IMR-90 (cell line): ENCODE measurements around the gene TRAPPC12. TPM values are rescaled to one million over a fixed set of nuclear protein-coding genes. Genes with fewer than 3 reads are reported as not detected.

ENCODE experiments used
- ATAC-seq: fragments of 200-7000 bp; cut with Tn5 transposase; 2 replicates; pipeline ENCODE4 v1.9.1; 2020; ENCODE audit warnings: low read depth, mild to moderate bottlenecking, moderate library complexity
- BruUV-seq: library from RNA; stranded (reverse); fragments of 400-500 nt; replicated peaks from 2 replicates; lab custom pipeline; 2021; lab: Mats Ljungman, UMichigan
- CTCF ChIA-PET: fragments of 300-600 bp; formaldehyde crosslinking; extraction: SDS; loops from one replicate; lab custom pipeline; 2021; ENCODE audit warnings: antibody characterized with exemption; lab: Yijun Ruan, JAX
- POLR2A ChIA-PET: fragments of 300-600 bp; sonication (Branson Sonifier 250); formaldehyde crosslinking; loops from one replicate; lab custom pipeline; 2022; ENCODE audit warnings: antibody characterized with exemption; ENCODE audit not compliant: unreplicated experiment; lab: Charles Lee
- DNase-seq: peaks from one replicate; pipeline ENCODE4 v3.0.0; 2013
- H2AFZ ChIP-seq: replicated peaks from 2 replicates; pipeline ENCODE3; 2013; ENCODE audit warnings: low read length, mild to moderate bottlenecking; ENCODE audit not compliant: poor library complexity
- H2AK5ac ChIP-seq: 2 replicates; pipeline ENCODE4 v1.6.1; 2013; ENCODE audit warnings: low read depth, low read length, inconsistent platforms
- H2AK9ac ChIP-seq: replicated peaks from 2 replicates; pipeline ENCODE3; 2013; ENCODE audit warnings: mild to moderate bottlenecking, low read depth, low read length, moderate library complexity; ENCODE audit not compliant: poor library complexity
- H2BK120ac ChIP-seq: 2 replicates; pipeline ENCODE4 v1.6.1; 2013; ENCODE audit warnings: low read depth, low read length, inconsistent platforms
- H2BK15ac ChIP-seq: 3 replicates; pipeline ENCODE4 v1.6.1; 2013; ENCODE audit warnings: low read depth, low read length, inconsistent platforms
- H2BK20ac ChIP-seq: 2 replicates; pipeline ENCODE4 v1.6.1; 2013; ENCODE audit warnings: low read depth, mild to moderate bottlenecking, inconsistent platforms, low read length, moderate library complexity
- H2BK5ac ChIP-seq: 2 replicates; pipeline ENCODE4 v1.6.1; 2013; ENCODE audit warnings: mild to moderate bottlenecking, low read depth, low read length, inconsistent platforms; ENCODE audit not compliant: poor library complexity, severe bottlenecking
- H3K14ac ChIP-seq: replicated peaks from 2 replicates; pipeline ENCODE4 v1.6.1; 2013; ENCODE audit warnings: low read depth, low read length, inconsistent platforms
- H3K18ac ChIP-seq: 2 replicates; pipeline ENCODE4 v1.6.1; 2013; ENCODE audit warnings: low read depth, low read length, control low read depth
- H3K23ac ChIP-seq: 2 replicates; pipeline ENCODE4 v1.6.1; 2013; ENCODE audit warnings: low read depth, low read length, inconsistent platforms
- H3K27ac ChIP-seq: 2 replicates; pipeline ENCODE4 v1.5.1; 2013; ENCODE audit warnings: mild to moderate bottlenecking, control low read depth, low read length; ENCODE audit not compliant: insufficient read depth
- H3K27me3 ChIP-seq: 2 replicates; pipeline ENCODE4 v1.6.1; 2013; ENCODE audit warnings: low read length; ENCODE audit not compliant: control insufficient read depth, insufficient read depth
- H3K36me3 ChIP-seq: 2 replicates; pipeline ENCODE4 v1.6.1; 2013; ENCODE audit warnings: low read length, mixed read lengths; ENCODE audit not compliant: control insufficient read depth, insufficient read depth
- H3K4ac ChIP-seq: 2 replicates; pipeline ENCODE4 v1.6.1; 2013; ENCODE audit warnings: low read depth, low read length, inconsistent platforms
- H3K4me1 ChIP-seq: 2 replicates; pipeline ENCODE4 v1.6.1; 2013; ENCODE audit warnings: low read length, mixed read lengths; ENCODE audit not compliant: control insufficient read depth, insufficient read depth
- H3K4me2 ChIP-seq: 2 replicates; pipeline ENCODE4 v1.6.1; 2013; ENCODE audit warnings: low read depth, mild to moderate bottlenecking, control low read depth, low read length, moderate library complexity
- H3K4me3 ChIP-seq: 2 replicates; pipeline ENCODE4 v1.5.1; 2013; ENCODE audit warnings: low read depth, mild to moderate bottlenecking, control low read depth, low read length, moderate library complexity; ENCODE audit not compliant: insufficient read depth
- H3K56ac ChIP-seq: 2 replicates; pipeline ENCODE4 v1.6.1; 2013; ENCODE audit warnings: low read length, inconsistent platforms; ENCODE audit not compliant: insufficient read depth; ENCODE audit errors: extremely low read depth
- H3K79me1 ChIP-seq, 2 experiments: 2 replicates each; pipeline ENCODE4 v1.6.1; 2013; ENCODE audit warnings: low read length in 2 of 2, inconsistent platforms in 1 of 2, low read depth in 1 of 2
- H3K9ac ChIP-seq: 2 replicates; pipeline ENCODE4 v1.6.1; 2013; ENCODE audit warnings: low read depth, low read length, control low read depth
- H3K9me1 ChIP-seq: 2 replicates; pipeline ENCODE4 v1.6.1; 2013; ENCODE audit warnings: low read length, inconsistent platforms; ENCODE audit not compliant: insufficient read depth
- H3K9me3 ChIP-seq: 2 replicates; pipeline ENCODE4 v1.6.1; 2013; ENCODE audit warnings: low read length; ENCODE audit not compliant: control insufficient read depth, insufficient read depth
- H4K20me1 ChIP-seq: 2 replicates; pipeline ENCODE4 v1.6.1; 2013; ENCODE audit warnings: low read length, inconsistent platforms; ENCODE audit not compliant: insufficient read depth
- H4K5ac ChIP-seq: 2 replicates; pipeline ENCODE4 v1.6.1; 2013; ENCODE audit warnings: mild to moderate bottlenecking, low read depth, low read length, control low read depth
- H4K8ac ChIP-seq, 2 experiments: 2 replicates each; pipeline ENCODE4 v1.6.1; 2013; ENCODE audit warnings: low read depth in 2 of 2, low read length in 2 of 2, control low read depth in 1 of 2, inconsistent platforms in 1 of 2
- H4K91ac ChIP-seq: 2 replicates; pipeline ENCODE4 v1.6.1; 2013; ENCODE audit warnings: low read depth, low read length, inconsistent platforms; ENCODE audit not compliant: insufficient read depth
- BHLHE40 ChIP-seq: fragments of 150-350 bp; IDR thresholded peaks from 2 replicates; pipeline ENCODE4 v1.6.1; 2016; ENCODE audit warnings: mild to moderate bottlenecking, low read depth, low read length
- CEBPB ChIP-seq: IDR thresholded peaks from 2 replicates; pipeline ENCODE4 v1.6.1; 2012; ENCODE audit warnings: low read depth, low read length, improper control_type of control experiment
- CHD1 ChIP-seq: IDR thresholded peaks from 2 replicates; pipeline ENCODE4 v1.6.1; 2012; ENCODE audit warnings: low read depth, low read length, improper control_type of control experiment
- CTCF ChIP-seq: conservative IDR thresholded peaks from 2 replicates; pipeline ENCODE4 v1.5.1; 2012; ENCODE audit warnings: mild to moderate bottlenecking, low read depth, low read length, improper control_type of control experiment
- ELK1 ChIP-seq: fragments of 150-350 bp; IDR thresholded peaks from 2 replicates; pipeline ENCODE4 v1.6.1; 2016; ENCODE audit warnings: low read depth, mild to moderate bottlenecking, low read length, moderate library complexity, borderline replicate concordance
- FOS ChIP-seq: fragments of 150-350 bp; IDR thresholded peaks from 2 replicates; pipeline ENCODE4 v1.6.1; 2016; ENCODE audit warnings: low read depth, low read length
- MAFK ChIP-seq: IDR thresholded peaks from 2 replicates; pipeline ENCODE4 v1.6.1; 2012; ENCODE audit warnings: low read depth, low read length, improper control_type of control experiment
- MAZ ChIP-seq: IDR thresholded peaks from 2 replicates; pipeline ENCODE4 v1.6.1; 2012; ENCODE audit warnings: low read depth, mild to moderate bottlenecking, low read length, improper control_type of control experiment, moderate library complexity, borderline replicate concordance
- MXI1 ChIP-seq: IDR thresholded peaks from 2 replicates; pipeline ENCODE4 v1.6.1; 2012; ENCODE audit warnings: low read depth, mild to moderate bottlenecking, low read length, moderate library complexity, borderline replicate concordance
- NFE2L2 ChIP-seq: fragments of 150-350 bp; IDR thresholded peaks from 2 replicates; pipeline ENCODE4 v1.6.1; 2016; ENCODE audit warnings: low read depth, mild to moderate bottlenecking, low read length
- POLR2A ChIP-seq: IDR thresholded peaks from 2 replicates; pipeline ENCODE4 v1.6.1; 2012; ENCODE audit warnings: mild to moderate bottlenecking, low read depth, low read length
- RCOR1 ChIP-seq: IDR thresholded peaks from 2 replicates; pipeline ENCODE4 v1.6.1; 2012; ENCODE audit warnings: mild to moderate bottlenecking, low read length, improper control_type of control experiment; ENCODE audit not compliant: insufficient replicate concordance
- RFX5 ChIP-seq: IDR thresholded peaks from 2 replicates; pipeline ENCODE4 v1.8.0; 2012; ENCODE audit warnings: low read depth, mild to moderate bottlenecking, low read length, moderate library complexity
- SMC3 ChIP-seq: fragments of 150-350 bp; IDR thresholded peaks from 2 replicates; pipeline ENCODE4 v1.6.1; 2016; ENCODE audit warnings: low read depth, mild to moderate bottlenecking, antibody characterized with exemption, low read length, moderate library complexity
- USF2 ChIP-seq: fragments of 150-350 bp; IDR thresholded peaks from 2 replicates; pipeline ENCODE4 v1.6.1; 2017; ENCODE audit warnings: mild to moderate bottlenecking, antibody characterized with exemption, low read length, low read depth
- WGBS, 2 experiments: methylation state at CpG; one replicate each; pipeline versions ENCODE4 v1.1.5 to v1.1.7; 2013; ENCODE audit warnings: missing lambda C conversion rate in 2 of 2; ENCODE audit not compliant: insufficient read length in 1 of 2; ENCODE audit errors: extremely low coverage in 2 of 2; 5-methylcytosine and 5-hydroxymethylcytosine counted together
- dilution Hi-C: fragments of 300-500 bp; cut with HindIII; formaldehyde crosslinking; loops from one replicate; pipeline ENCODE4 v1.14.3; 2018; ENCODE audit warnings: low sequenced_read_pairs; ENCODE audit not compliant: unreplicated experiment
- in situ Hi-C: fragments of 300-500 bp; cut with MboI; formaldehyde crosslinking; loops from 3 replicates; pipeline ENCODE4 v1.14.3; 2019; ENCODE audit warnings: low sequenced_read_pairs, inconsistent platforms, mixed read lengths
- intact Hi-C: fragments of 100-400 bp; cut with micrococcal nuclease; formaldehyde crosslinking; loops from 2 replicates; pipeline ENCODE4 v1.10.0; 2022
- polyA plus RNA-seq, 3 experiments: library from polyadenylated mRNA; depleted of rRNA; stranded (reverse); fragments of >200 nt; gene quantifications; 2 replicates each; pipeline ENCODE4 v1.2.3, GENCODE V29; 2012; ENCODE audit warnings: low replicate concordance in 1 of 3
- total RNA-seq: library from RNA; depleted of rRNA; stranded (reverse); fragments of >200 nt; gene quantifications from 2 replicates; pipeline ENCODE4 v1.2.3, GENCODE V29; 2012

The TRAPPC12 gene
- total and polyA plus RNA-seq, 2 of the 4 experiments (the other 2 are of a cell fraction), result 25.8 to 69.9 TPM

GRCh38 chr2:3365219-3365618 lies 14.3 kb upstream of the TRAPPC12 start:
- Histone ChIP-seq H2BK5ac (no peak overlapping the region), H3K4ac (no peak overlapping the region), H3K27ac (no peak overlapping the region), H3K79me1 (peaks cover 15 to 44% of the 10 kb centered on the region in 2 experiments), H2BK20ac (no peak overlapping the region), H4K8ac (no peak overlapping the region), H2AFZ (no peak overlapping the region), H3K14ac (no peak overlapping the region), H3K27me3 (no peaks in the 10 kb centered on the region), H3K9me1 (no peaks in the 10 kb centered on the region), H4K5ac (no peak overlapping the region), H3K9me3 (no peaks in the 10 kb centered on the region), H2AK5ac (no peak overlapping the region), H3K4me3 (no peak overlapping the region), H2BK120ac (no peak overlapping the region), H2AK9ac (no peak overlapping the region), H3K18ac (no peak overlapping the region), H3K4me1 (no peaks in the 10 kb centered on the region), H3K23ac (no peak overlapping the region), H4K91ac (no peak overlapping the region), H4K20me1 (no peaks in the 10 kb centered on the region), H2BK15ac (no peak overlapping the region), H3K56ac (no peak overlapping the region), H3K9ac (no peak overlapping the region), H3K4me2 (no peak overlapping the region), H3K36me3 (no peaks in the 10 kb centered on the region)
- no peak for ATAC-seq
- DNase-seq, result no peak
- TF ChIP-seq RFX5, result no peak
- TF ChIP-seq MAFK, result no peak
- no peak for TF ChIP-seq ELK1
- no peak for TF ChIP-seq CTCF
- no peak for TF ChIP-seq FOS
- no peak for TF ChIP-seq MXI1
- no peak for TF ChIP-seq CHD1
- no peak for TF ChIP-seq USF2
- TF ChIP-seq NFE2L2, result no peak
- no peak for TF ChIP-seq POLR2A
- TF ChIP-seq SMC3, result no peak
- TF ChIP-seq RCOR1, result no peak
- no peak for TF ChIP-seq BHLHE40
- no peak for TF ChIP-seq MAZ
- no peak for TF ChIP-seq CEBPB
- ChIA-PET CTCF (interaction anchor here (0.6 to 1.0 kb wide), 2 partner anchors 12 to 48 kb away, joined by 5 read pairs; partner anchors contain the start of gene EIPR1), POLR2A (no interaction called here)
- BruUV-seq, result no TSS peak
- dilution Hi-C loops (no loop called here), intact Hi-C loops (no loop called here), in situ Hi-C loops (no loop called here)
- no CpG with 5 or more reads among the region's 5 CpGs for WGBS, 2 experiments
